ENCODE data around the gene MPZL2.

GRCh38 chr11:118229274-118229847 is 34.7 kb downstream of the MPZL2 start:
- TF ChIP-seq EZH2 (IDR thresholded peaks at IDR 0.05; ENCODE audit: borderline replicate concordance, low read length) (no peak), CTCF (conservative IDR thresholded peaks at IDR 0.05 in 1 of 2, IDR thresholded peaks at IDR 0.05 in 1 of 2; ENCODE audit: extremely low read depth in 1 of 2, insufficient read depth in 1 of 2, low read depth in 1 of 2, low read length in 2 of 2) (no peak)
